Activated CD8-positive, alpha-beta memory T cell treated with anti-CD3 and anti-CD28 coated beads for 36 hours (primary cell): ENCODE measurements around the gene SLC24A3. TPM values are rescaled to one million over a fixed set of nuclear protein-coding genes. Genes with fewer than 3 reads are reported as not detected.

ENCODE experiments used
- CTCF ChIA-PET: fragments of 350-600 bp; sonication (Branson Sonifier 250); formaldehyde crosslinking; loops from one replicate; lab custom pipeline; 2021; ENCODE audit warnings: antibody characterized with exemption; lab: Charles Lee
- POLR2A ChIA-PET: fragments of 350-600 bp; sonication (Branson Sonifier 250); formaldehyde crosslinking; loops from one replicate; lab custom pipeline; 2021; ENCODE audit warnings: antibody characterized with exemption; lab: Charles Lee
- total RNA-seq, 2 experiments: library from RNA; stranded (reverse); gene quantifications; one replicate each; pipeline ENCODE4 v1.2.3, GENCODE V29; 2021

SLC24A3 gene
- total RNA-seq, 2 experiments from 2014 or later = not detected

GRCh38 chr20:19367591-19367990 lies 155.1 kb downstream of the SLC24A3 start:
- POLR2A ChIA-PET = no interaction called here
- CTCF ChIA-PET = no interaction called here

GRCh38 chr20:19368351-19368750 lies 155.9 kb downstream of the SLC24A3 start:
- POLR2A ChIA-PET = no interaction called here
- CTCF ChIA-PET = no interaction called here

- ChIA-PET CTCF (no interaction called here), POLR2A (no interaction called here)
These were observed 157.9 kb downstream of the SLC24A3 start for GRCh38 chr20:19370076-19371075.

GRCh38 chr20:19371112-19371511 lies 158.7 kb downstream of the SLC24A3 start:
- ChIA-PET POLR2A (no interaction called here), CTCF (no interaction called here)

- ChIA-PET CTCF (no interaction called here), POLR2A (no interaction called here)
These were observed 161.8 kb downstream of the SLC24A3 start for GRCh38 chr20:19374216-19374615.

DNA sequence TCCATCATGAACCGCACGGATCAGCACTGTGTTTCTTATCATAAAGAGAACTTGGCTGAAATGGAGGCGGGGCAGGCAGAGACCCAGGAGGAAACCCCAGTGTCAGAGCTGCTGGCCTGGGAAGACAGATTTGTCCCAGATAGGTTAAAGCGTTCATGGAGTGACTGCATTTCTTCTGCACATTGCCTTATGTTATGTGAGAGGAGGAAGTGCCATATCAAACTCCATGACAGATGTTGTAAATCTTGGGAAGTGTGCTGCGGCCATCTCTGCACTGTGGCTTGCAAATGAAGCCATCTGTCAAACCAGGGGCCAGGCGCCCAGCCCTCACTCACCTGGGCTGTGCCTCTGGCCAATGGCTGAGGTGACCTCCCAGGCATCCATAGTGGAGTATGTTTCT lies 163.0 kb downstream of the SLC24A3 start:
- CTCF ChIA-PET = no interaction called here
- POLR2A ChIA-PET = no interaction called here

- POLR2A ChIA-PET = no interaction called here
- CTCF ChIA-PET = no interaction called here
These were observed 163.4 kb downstream of the SLC24A3 start for GRCh38 chr20:19375801-19376200.

DNA sequence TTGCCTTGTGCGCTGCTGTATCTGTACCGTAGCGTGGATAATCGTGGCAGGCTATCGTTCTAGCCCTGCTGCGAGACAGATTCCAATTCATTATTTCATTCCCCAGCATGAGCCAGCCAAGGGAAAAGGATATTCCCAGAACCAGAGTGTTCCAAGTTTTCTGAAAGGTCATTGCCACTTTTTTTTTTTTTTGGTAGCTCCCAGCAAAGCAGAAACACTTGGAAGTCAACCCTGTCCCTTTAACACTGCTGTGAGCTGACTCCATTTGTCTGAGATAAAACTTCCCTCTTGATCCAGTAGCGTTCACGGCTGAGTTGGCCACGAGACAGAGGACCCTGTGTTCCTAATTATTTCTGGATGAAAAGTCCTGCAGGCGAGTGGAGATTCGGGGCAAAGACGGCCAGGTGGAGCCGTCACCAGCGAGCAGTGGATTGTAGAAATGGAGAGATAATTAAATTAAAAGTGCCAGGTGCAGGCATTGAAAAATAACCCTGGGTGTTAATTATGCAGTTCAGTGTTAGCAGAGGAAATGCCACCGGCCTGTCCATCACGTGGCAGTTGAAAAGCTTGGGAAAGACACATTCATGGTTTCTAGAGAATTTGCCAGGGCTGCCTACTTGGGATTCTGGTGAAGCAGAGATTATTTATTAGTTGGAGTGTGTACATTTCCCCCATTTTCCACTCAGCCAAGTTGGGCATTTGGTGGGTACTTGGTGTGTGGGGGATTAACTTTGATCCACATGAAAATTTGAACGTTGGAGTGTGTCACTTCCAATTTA lies 164.2 kb downstream of the SLC24A3 start:
- POLR2A ChIA-PET = no interaction called here
- CTCF ChIA-PET = no interaction called here

DNA sequence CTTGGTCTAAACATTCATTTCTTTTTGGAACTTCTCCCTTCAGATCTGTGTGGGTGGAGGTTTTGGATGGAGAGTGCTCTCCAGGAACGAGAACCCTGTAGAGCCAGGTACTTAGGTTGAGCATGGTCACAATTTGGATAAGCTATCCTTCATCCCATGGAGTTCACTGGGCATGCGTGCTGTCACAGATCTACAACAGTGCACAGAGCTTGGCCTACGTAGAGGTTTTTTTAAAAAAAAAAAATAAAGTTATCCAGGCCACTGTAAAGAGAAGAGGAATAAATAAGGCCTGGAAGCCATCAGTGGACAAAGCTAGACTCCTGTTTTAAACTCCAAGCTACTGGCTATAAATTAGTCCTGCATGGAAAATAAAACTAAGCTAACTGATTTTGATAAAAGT lies 165.6 kb downstream of the SLC24A3 start:
- CTCF ChIA-PET = no interaction called here
- POLR2A ChIA-PET = no interaction called here

GRCh38 chr20:19380211-19380610 lies 167.8 kb downstream of the SLC24A3 start:
- ChIA-PET CTCF (no interaction called here), POLR2A (no interaction called here)

- ChIA-PET CTCF (no interaction called here), POLR2A (no interaction called here)
These were observed 169.5 kb downstream of the SLC24A3 start for GRCh38 chr20:19381947-19382346.

- POLR2A ChIA-PET = no interaction called here
- CTCF ChIA-PET = no interaction called here
These were observed 170.2 kb downstream of the SLC24A3 start for GRCh38 chr20:19382386-19383340.

DNA sequence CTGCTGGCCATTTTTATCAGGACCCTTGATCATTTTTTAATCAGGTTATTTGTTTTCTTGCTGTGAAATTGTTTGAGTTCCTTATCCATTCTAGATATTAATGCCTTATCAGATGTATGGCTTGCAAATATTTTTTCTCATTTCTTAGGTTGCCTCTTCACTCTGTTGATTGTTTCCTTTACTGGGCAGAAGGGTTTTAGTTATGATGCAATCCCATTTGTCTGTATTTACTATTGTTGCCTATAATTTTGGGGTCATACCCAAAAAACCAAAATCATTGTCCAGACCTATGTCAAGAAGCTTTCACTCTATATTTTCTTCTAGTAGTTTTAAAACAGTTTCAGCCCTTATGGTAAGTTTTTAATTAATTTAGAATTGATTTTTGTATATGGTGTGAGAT lies 172.5 kb downstream of the SLC24A3 start:
- CTCF ChIA-PET = no interaction called here
- POLR2A ChIA-PET = no interaction called here

DNA sequence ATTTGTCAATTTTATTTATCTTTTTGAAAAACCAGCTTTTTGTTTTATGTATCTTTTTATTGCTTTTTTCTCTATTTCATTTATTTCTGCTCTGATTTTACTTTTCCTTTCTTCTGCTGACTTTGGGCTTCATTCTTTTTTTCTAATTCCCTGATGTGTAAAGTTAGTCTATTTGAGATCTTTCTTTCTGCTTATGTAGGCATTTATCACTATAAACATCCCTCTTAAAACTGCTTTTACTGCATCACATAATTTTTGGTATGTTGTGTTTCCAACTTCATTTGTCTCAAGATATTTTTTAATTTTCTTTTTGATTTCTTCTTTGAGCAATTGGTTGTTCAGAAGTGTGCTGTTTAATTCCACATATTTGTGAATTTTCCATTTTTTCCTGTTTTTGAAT lies 174.8 kb downstream of the SLC24A3 start:
- CTCF ChIA-PET = no interaction called here
- POLR2A ChIA-PET = no interaction called here

DNA sequence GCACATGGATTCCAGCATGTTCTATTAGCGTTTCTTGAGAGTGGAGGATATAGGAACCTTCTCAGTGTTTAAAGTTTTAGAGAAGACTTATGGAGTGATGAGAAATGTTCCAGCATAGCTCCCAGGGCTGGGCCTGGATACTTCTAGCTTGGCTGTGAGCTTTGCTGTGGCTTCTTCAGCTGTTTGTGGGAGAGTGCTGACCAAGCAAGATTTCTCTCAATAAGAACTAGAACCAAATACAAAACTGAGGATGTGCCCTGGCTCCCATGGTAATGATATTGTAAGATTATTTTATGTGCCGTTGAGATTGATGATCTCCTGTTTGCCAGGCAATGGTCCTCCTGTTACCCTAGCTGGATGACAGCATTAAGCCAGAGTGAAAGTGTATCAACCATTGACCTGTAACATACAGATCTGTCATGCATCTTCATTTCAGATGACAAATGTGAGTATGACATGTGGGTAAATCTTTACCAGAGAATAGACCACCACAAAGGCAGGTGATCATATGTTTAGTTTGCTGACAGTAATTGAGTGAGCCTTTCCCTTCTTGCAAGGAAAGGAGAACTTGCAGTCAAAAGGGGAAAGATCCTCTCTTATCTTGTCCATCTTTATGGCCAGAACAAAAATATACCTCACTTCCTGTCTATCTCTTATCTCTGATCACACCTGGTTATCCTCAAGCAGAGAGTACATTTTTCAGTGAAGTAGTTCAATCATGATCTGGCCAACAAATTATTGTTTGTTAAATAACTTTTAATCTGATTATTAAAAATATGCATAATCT lies 180.1 kb downstream of the SLC24A3 start:
- ChIA-PET POLR2A (no interaction called here), CTCF (no interaction called here)

DNA sequence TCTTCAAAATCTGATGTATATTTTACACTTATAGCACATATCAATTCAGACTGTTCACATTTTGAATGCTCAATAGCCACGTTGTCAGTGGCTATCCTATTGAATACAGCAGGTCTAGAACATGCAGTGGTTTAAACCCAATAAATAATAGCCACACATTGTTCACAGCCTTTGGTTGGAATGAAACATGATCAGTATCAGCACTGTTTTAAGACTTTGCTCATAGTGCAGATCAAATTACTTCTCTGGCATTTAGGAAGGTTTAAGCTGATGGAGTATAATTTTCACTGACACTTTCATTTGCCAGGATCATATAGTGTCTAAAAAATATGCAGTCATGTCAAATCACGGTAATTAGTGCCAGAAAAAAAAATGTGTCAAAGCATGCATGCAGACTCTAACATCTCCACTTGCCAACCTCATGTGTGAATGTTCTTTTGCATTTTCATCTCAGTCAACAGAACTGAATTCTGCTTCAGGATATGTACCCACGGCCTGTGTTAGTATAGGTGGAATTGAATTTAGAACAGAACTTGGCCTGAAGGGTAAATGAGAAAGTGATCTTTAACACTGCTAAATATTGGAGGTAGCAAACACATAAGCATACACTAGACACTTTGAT lies 184.1 kb downstream of the SLC24A3 start:
- ChIA-PET POLR2A (no interaction called here), CTCF (no interaction called here)

DNA sequence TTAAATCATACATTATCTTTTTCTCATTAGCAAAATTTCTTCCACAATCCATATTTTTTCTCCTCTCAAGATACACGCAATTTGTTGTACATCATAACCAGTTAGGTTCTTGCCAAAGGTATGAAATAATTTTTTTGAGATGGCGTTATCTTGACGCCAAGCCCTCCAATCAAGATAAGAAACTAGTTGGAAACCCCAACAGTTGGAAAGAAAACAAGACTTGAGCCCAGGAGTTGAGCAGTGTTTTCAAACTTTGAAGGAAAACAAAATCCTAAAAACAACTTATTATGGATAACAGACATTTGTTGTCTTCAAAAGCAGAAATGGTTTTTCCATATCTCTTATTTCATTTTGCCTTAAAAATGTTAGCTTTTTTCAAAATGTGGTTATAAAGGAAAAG lies 184.8 kb downstream of the SLC24A3 start:
- CTCF ChIA-PET = no interaction called here
- POLR2A ChIA-PET = no interaction called here

GRCh38 chr20:19397666-19398065 lies 185.2 kb downstream of the SLC24A3 start:
- CTCF ChIA-PET = no interaction called here
- POLR2A ChIA-PET = no interaction called here
